Measurements from ENCODE around the gene FMR1. TPM values are rescaled to one million over a fixed set of nuclear protein-coding genes. Genes with fewer than 3 reads are reported as not detected.

The FMR1 gene
- total RNA-seq, 1 experiment from 2014 or later = 29.6 TPM

Small RNA genes within 50 kb of the gene (small RNA-seq; reads per million reads assigned to genes)
- gene RF02118 = not detected

Other genes with a start within 250 kb of the FMR1 start
- not detected in 2 replicates for gene FMR1NB, start 69.4 kb downstream of the FMR1 start, total RNA-seq (2014; rRNA removed; shearing (Covaris generic))